IPS-18a (cell line): ENCODE data around the gene HELZ2.

ENCODE experiments used
- H3K27ac ChIP-seq: one replicate; pipeline ENCODE4 v1.5.1; 2013; ENCODE audit warnings: low read length
- H3K27me3 ChIP-seq: one replicate; pipeline ENCODE4 v1.6.1; 2013; ENCODE audit warnings: mild to moderate bottlenecking, low read length; ENCODE audit not compliant: control insufficient read depth, insufficient read depth
- H3K36me3 ChIP-seq: one replicate; pipeline ENCODE4 v1.6.1; 2013; ENCODE audit warnings: low read depth, low read length; ENCODE audit not compliant: control insufficient read depth
- H3K4me1 ChIP-seq: one replicate; pipeline ENCODE4 v1.6.1; 2013; ENCODE audit warnings: low read depth, low read length; ENCODE audit not compliant: control insufficient read depth
- H3K4me3 ChIP-seq: one replicate; pipeline ENCODE4 v1.5.1; 2013; ENCODE audit warnings: low read length
- H3K9ac ChIP-seq: one replicate; pipeline ENCODE4 v1.6.1; 2013; ENCODE audit warnings: mild to moderate bottlenecking, low read length, moderate library complexity
- H3K9me3 ChIP-seq: one replicate; pipeline ENCODE4 v1.6.1; 2013; ENCODE audit warnings: low read depth, low read length; ENCODE audit not compliant: control insufficient read depth

The HELZ2 gene

GRCh38 chr20:63549019-63549418, 25.0 kb downstream of the HELZ2 start:
- Histone ChIP-seq H3K36me3 (no peaks in the 10 kb centered on the region), H3K4me3 (no peak overlapping the region), H3K27me3 (no peaks in the 10 kb centered on the region), H3K9ac (no peak overlapping the region), H3K9me3 (no peaks in the 10 kb centered on the region), H3K27ac (no peak overlapping the region), H3K4me1 (peaks cover 10% of the 10 kb centered on the region)

- H3K27me3 ChIP-seq, result no peaks in the 10 kb centered on the region
- H3K9ac ChIP-seq, result no peak overlapping the region
- H3K4me1 ChIP-seq, result peaks cover 10% of the 10 kb centered on the region
- H3K4me3 ChIP-seq, result no peak overlapping the region
- H3K27ac ChIP-seq, result no peak overlapping the region
- no peaks in the 10 kb centered on the region for H3K9me3 ChIP-seq
- H3K36me3 ChIP-seq, result no peaks in the 10 kb centered on the region
Measured at GRCh38 chr20:63548542-63548941, 25.5 kb downstream of the HELZ2 start.

DNA sequence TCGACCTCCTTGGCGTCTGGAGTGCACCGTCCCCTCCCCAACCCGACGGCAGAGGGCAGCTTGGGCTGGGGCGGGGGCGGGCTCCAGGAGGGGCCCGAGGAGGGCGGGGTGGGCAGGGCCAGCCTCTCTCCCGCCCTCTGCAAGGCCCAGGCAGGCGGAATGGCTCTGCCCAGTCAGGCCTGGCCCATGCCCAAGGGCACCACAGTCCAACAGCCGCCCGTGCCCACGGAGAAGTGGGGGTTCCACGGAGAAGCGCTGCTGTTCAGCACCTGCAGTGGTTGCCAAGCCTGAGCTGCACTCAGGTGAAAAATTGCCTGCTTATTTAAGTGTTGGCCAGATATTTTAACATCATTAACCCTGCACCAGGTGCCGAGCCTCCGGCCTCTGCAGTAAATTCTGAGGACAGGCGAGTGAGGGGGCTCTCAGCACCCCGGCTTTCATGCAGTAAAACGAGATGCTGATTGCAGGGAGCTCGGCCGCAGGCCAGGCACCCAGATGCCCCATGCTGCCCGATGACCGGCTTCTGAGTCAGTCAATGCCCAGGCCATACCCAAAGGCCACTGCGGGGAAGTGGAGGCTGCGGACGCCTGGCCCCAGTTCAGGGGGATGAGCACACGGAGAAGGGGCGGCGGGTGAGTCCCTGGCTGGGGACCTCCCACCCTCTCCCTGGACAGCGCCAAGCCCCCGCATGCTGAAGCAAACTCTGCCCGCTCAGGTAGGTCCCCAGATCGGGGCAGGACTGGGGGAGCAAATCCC, 26.1 kb downstream of the HELZ2 start, which contains the start of gene SRMS:
Gene SRMS, minus strand, starts transcription at position 25 of the 756 bp plus-strand sequence. CDS start 286 bp downstream, outside the sequence.
- Histone ChIP-seq H3K36me3 (no peaks in the 10 kb centered on the region), H3K9ac (no peak within 1 kb of the TSS), H3K4me3 (no peak within 1 kb of the TSS), H3K9me3 (no peaks in the 10 kb centered on the region), H3K27me3 (no peaks in the 10 kb centered on the region), H3K4me1 (peaks cover 7% of the 10 kb centered on the region), H3K27ac (no peak within 1 kb of the TSS)

- Histone ChIP-seq H3K4me1 (no peaks in the 10 kb centered on the region), H3K9ac (no peak overlapping the region), H3K9me3 (no peaks in the 10 kb centered on the region), H3K27me3 (no peaks in the 10 kb centered on the region), H3K36me3 (no peaks in the 10 kb centered on the region), H3K4me3 (no peak overlapping the region), H3K27ac (no peak overlapping the region)
Measured at GRCh38 chr20:63546956-63547724, 26.9 kb downstream of the HELZ2 start.

- no peak overlapping the region for H3K27ac ChIP-seq
- no peaks in the 10 kb centered on the region for H3K27me3 ChIP-seq
- H3K4me1 ChIP-seq, result no peaks in the 10 kb centered on the region
- H3K9ac ChIP-seq, result no peak overlapping the region
- H3K36me3 ChIP-seq, result no peaks in the 10 kb centered on the region
- no peaks in the 10 kb centered on the region for H3K9me3 ChIP-seq
- H3K4me3 ChIP-seq, result no peak overlapping the region
Measured at GRCh38 chr20:63546256-63546955, 27.6 kb downstream of the HELZ2 start.

DNA sequence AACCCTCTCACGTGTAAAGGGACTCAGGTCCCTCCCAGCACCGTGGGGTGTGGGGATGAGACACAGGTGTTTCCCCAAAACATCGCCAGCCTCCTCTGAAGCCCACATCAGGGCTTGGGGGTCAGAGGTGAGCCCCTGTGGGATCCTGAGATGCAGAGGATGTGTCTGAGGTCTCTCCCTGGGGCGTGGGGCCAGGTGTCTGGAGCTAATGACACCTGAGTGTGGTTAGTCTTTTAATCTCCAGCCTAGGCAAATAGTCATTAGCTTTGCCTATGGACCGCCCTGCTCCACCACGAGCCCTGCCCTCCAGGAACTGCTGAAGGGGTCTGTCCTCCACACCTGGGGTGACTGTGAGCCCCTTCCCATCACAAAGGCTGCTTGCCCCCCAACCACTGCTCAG, 28.2 kb downstream of the HELZ2 start:
- Histone ChIP-seq H3K4me3 (no peak overlapping the region), H3K27ac (no peak overlapping the region), H3K9ac (no peak overlapping the region), H3K4me1 (no peaks in the 10 kb centered on the region), H3K9me3 (no peaks in the 10 kb centered on the region), H3K27me3 (no peaks in the 10 kb centered on the region), H3K36me3 (no peaks in the 10 kb centered on the region)

DNA sequence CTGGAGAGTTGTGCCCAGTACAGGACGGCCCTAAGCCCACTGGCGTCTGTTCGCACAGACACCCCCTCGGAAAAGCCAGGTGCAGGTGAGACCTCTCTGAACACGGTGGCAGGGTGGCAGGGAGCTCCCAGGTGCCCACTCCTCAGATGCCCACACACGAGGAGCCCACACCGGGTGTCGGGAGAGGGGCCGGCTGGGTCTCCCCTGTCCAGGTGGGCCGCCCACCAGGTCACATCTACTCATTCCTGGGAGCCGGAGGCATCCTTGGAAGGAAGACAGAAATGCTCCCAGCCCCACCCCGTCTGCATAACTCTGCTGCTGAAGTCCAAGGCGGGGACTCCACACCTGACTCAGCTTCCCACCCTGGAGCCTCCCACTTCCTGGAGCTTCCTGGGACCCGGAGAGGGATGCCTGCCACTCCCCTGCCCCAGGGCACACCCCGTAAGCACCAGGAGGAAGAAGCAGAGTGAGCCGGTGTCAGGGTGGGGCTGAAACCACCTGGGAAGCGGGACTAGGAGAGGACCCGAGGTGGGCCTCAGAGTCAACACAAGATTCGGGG, 29.0 kb downstream of the HELZ2 start:
- H3K4me3 ChIP-seq, result no peak overlapping the region
- no peak overlapping the region for H3K9ac ChIP-seq
- H3K4me1 ChIP-seq, result no peaks in the 10 kb centered on the region
- no peaks in the 10 kb centered on the region for H3K36me3 ChIP-seq
- no peaks in the 10 kb centered on the region for H3K27me3 ChIP-seq
- H3K27ac ChIP-seq, result no peak overlapping the region
- H3K9me3 ChIP-seq, result no peaks in the 10 kb centered on the region

DNA sequence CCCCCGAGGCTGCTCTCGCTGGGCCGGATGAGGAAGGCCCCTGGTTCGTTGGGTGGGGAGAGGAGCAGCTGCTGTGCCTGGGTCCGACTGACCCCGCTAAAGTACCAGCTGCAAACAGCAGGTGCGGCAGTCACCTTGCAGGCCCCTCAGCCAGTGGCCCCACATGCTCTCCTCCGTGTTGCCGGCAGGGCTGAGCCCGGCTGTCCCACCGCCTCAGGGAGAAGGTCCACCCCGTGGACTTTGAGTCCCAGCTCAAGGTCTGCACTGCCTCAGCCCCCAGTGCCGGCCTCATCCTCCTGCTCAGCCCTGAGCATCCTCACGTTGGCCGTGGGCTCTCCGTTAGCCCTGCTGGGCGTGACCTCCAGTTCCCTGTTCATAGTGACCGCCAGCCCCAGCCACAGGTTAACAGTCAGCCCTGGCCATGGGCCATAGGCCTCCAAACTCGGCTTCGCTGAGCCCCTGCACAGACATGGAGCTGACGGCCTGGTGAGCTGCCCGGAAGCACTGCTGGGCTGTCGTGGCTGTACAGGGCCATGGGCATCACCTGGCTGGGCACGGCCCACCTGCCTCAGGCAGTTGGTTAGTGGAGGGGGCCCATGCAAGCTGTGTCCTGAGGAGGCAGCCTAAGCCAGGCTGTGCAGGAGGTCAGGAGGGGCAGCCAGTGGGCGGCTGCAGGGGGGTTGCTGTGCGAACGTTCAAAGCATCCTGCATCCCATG, 29.6 kb downstream of the HELZ2 start:
- Histone ChIP-seq H3K4me3 (no peak overlapping the region), H3K27me3 (no peaks in the 10 kb centered on the region), H3K36me3 (no peaks in the 10 kb centered on the region), H3K4me1 (no peaks in the 10 kb centered on the region), H3K9ac (no peak overlapping the region), H3K27ac (no peak overlapping the region), H3K9me3 (no peaks in the 10 kb centered on the region)

- Histone ChIP-seq H3K27ac (no peak overlapping the region), H3K4me3 (no peak overlapping the region), H3K27me3 (no peaks in the 10 kb centered on the region), H3K36me3 (no peaks in the 10 kb centered on the region), H3K9me3 (no peaks in the 10 kb centered on the region), H3K4me1 (no peaks in the 10 kb centered on the region), H3K9ac (no peak overlapping the region)
Measured at GRCh38 chr20:63543733-63544132, 30.3 kb downstream of the HELZ2 start.

DNA sequence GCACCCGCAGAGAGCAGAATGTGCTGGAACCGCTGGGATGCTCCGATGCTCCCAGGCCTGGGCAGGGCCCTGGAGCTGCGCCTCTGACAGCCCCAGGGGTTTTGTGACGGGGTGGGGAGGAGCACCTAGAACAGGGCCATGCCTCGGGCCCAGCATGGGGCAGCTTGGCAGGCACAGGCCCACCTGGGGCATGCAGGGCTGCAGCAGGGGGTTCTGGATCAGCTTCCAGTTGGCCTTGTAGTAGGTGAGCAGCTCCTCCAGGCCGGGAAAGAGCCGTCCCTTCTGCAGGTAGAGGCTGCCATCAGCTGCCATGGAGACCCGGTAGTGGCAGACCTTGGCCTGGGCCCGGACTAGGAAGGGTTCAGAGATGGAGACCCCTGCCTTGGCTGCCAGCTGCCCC, 30.9 kb downstream of the HELZ2 start:
- no peaks in the 10 kb centered on the region for H3K36me3 ChIP-seq
- H3K27ac ChIP-seq, result no peak overlapping the region
- no peak overlapping the region for H3K9ac ChIP-seq
- no peaks in the 10 kb centered on the region for H3K27me3 ChIP-seq
- H3K4me1 ChIP-seq, result no peaks in the 10 kb centered on the region
- H3K9me3 ChIP-seq, result no peaks in the 10 kb centered on the region
- no peak overlapping the region for H3K4me3 ChIP-seq

DNA sequence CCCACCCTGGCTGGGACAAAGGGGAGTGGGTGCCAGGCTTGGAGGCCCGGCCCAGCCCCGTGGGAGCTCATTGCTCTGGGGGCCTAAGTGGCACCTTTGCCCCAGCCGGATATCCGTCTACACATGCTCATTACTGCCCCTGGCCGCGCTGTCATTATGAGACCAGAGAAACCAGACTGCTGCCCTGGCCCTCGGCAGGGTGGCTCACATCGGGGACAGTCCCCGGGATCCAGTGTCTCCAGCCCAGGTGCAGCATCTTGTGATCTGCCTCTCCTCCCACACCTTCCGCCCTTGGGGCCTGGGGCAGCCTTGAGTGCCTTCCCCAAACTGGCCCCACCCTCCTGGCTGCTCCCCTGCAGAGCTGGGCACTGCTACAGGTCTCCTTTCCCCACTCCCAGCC, 31.3 kb downstream of the HELZ2 start:
- H3K9ac ChIP-seq, result no peak overlapping the region
- no peaks in the 10 kb centered on the region for H3K27me3 ChIP-seq
- no peak overlapping the region for H3K27ac ChIP-seq
- H3K36me3 ChIP-seq, result no peaks in the 10 kb centered on the region
- no peak overlapping the region for H3K4me3 ChIP-seq
- H3K9me3 ChIP-seq, result no peaks in the 10 kb centered on the region
- H3K4me1 ChIP-seq, result no peaks in the 10 kb centered on the region
